Astrocyte (in vitro differentiated cells and primary cell): ENCODE data around the gene NEK2.

Experiments used
- CTCF ChIP-seq: IDR thresholded peaks from 2 replicates; pipeline ENCODE4 v1.5.1; 2011; ENCODE audit warnings: low read depth, mild to moderate bottlenecking, inconsistent platforms, low read length, moderate library complexity; ENCODE audit not compliant: insufficient read depth
- EZH2 ChIP-seq: IDR thresholded peaks from 2 replicates; pipeline ENCODE4 v1.6.1; 2012; ENCODE audit warnings: mild to moderate bottlenecking, low read length, inconsistent platforms; ENCODE audit not compliant: insufficient read depth

- TF ChIP-seq CTCF (no peak), EZH2 (no peak)
Measured at GRCh38 chr1:211634461-211634860, 41.0 kb downstream of the NEK2 start.
